ENCODE data around the gene MED10.

DNA sequence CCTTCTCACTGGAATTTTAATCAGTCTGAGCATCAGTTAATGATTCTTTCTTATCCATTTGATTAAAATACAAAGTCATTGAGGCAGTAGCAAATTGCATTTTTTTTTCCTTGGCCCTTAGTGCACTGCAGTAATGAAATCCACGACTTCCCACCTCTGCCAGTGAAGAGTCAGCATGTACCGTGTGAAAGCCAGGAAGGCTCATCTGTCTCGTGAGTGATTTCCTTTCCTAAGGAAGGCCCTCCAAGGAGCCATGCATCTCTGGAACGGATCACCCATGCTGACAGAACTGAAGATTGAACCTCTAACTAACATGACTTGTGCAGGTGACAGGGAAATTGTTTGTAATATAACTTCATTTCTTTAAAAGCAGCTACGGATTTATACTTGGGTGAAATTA, 51.6 kb downstream of the MED10 start:
- TF ChIP-seq POLR2AphosphoS5 (IDR thresholded peaks at IDR 0.05; ENCODE audit: borderline replicate concordance, low read depth, low read length) (no peak), EZH2 (IDR thresholded peaks at IDR 0.05) (no peak), FOXP2 (optimal IDR thresholded peaks at IDR 0.05; ENCODE audit: control extremely low read depth, extremely low read length, insufficient read depth) (no peak)

Data from SK-N-MC (cell line).